Activated naive CD4-positive, alpha-beta T cell treated with Interleukin-2 at 50 U/mL for 16 hours (primary cell): Measurements from ENCODE around the gene OTUD4.
"Not testable (repeated sequence)": the region's sequence is repeated elsewhere in the genome, so short reads cannot be mapped to it uniquely, and the experiment has no call there.

Experiments
- DNase-seq: peaks from one replicate; pipeline ENCODE4 v3.0.0-alpha.2; 2020

Gene OTUD4

DNA sequence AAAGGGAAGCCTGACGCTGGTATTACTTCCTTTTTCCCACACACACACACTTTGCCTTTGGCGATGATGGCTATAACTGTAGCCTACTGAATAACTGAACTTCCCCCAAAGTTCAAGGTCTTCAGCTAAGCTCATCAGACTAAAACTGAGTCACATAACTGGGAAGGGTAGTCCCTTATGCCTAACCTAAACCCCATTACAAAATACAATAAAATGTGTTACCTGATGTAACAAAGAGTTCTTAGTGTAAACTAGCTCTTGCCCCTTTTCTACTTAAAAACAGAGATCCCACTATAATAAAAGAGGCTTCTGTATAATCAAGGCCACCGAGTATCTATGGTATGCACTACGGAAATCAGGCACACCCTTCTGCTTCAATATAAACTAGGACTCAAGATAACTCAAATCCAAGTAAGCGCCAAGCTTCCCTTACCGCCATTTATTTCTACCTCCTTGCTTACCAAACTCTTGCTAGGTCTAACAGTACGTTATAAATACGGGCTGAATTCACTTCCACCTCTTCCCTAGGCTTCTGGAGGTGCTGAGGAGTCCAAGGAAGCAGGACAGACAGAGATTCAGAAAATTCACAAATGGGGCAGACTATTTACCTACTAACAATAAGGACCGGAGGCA, 2.4 kb downstream of the OTUD4 start:
- DNase-seq = no peak

DNA sequence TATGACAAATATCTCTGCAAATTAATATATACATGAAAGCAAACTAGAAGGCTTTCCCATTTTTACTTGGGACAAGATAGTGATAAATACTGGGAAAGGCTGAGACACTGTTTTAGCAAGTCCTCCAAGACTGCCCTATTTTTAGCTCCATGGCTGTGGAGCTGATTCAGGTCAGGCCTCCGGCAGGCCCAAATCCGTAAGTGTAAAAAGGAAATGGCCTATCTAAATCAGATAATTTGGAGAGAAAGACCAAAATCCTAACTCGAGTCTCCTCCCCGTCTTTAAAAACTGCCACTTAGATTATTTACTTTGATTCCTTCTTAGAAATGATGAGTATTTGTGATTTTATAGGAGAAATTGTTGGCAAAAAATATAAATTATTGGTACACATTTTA, 2.9 kb downstream of the OTUD4 start:
- no peak for DNase-seq

DNA sequence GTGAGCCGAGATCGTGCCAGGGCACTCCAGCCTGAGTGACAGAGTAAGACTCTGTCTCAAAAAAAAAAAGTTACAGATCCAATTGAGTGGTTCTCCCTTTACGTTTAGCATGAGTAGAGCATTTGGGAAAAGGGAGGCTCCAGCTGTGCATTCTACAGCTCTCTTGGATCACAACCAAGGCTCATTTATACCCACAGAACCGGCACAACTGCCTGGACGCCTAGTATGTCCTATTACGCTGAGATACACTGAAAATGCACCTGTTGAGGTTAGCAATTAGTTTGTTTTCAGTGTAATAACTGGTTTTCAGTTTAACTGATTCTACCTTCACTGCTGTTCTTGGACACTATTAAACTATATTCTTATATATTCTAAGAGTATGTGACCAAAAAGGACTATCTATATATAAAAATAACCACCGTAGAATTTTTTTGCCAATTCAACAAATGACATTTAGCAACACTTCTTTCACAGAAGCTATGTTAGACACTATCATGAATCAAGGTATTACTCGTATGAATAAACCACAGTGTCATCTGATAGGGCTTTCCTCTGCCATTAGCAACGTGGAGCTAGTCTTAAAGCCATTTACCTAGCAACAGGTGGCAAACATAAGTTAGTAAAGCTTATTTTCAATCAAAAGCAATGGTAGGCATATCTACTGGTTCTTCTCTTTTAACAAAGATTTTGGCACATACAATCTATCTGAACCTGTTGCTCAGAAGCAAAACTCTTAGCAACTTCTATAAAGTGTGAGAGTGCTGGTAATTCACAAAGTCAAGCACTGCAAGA, 3.6 kb downstream of the OTUD4 start:
- no peak for DNase-seq

DNA sequence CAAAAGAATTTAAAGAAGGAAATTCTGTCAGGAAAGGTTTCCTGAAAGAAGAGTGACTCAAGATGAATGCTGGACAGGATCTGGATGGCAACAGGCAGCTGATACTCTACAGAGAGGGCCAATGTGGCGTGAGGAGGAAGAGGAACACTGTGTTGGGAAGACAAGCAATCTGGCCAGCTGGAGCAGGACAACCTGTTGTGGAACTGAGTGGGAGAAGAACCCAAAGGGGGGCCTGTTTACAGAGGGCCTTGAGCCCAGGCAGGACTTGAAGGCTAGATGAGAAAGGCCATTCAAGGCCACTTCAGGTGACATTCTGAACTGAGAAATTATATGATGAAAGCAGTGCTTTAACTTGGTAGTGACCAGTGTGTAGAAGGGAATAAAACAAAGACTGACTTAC, 8.5 kb downstream of the OTUD4 start:
- DNase-seq = no peak

DNA sequence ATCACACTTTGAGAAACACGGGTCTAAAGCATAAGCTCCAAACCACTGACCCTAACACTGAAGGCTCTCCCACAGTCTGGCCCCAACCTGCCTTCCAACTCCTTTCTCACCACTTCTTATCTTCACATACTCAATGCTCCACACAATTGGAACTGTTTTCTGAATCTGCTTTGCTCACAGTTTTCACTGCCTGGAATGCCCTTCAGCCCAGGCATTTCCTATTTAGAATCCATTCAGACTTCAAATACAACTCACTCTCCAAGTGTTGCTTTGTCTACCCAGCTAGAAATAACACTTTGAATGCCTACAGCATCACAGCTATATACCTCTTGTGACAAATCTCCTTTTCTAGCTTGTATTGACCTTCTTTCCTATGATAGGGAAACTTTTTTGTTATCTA, 10.2 kb downstream of the OTUD4 start:
- DNase-seq = no peak

DNA sequence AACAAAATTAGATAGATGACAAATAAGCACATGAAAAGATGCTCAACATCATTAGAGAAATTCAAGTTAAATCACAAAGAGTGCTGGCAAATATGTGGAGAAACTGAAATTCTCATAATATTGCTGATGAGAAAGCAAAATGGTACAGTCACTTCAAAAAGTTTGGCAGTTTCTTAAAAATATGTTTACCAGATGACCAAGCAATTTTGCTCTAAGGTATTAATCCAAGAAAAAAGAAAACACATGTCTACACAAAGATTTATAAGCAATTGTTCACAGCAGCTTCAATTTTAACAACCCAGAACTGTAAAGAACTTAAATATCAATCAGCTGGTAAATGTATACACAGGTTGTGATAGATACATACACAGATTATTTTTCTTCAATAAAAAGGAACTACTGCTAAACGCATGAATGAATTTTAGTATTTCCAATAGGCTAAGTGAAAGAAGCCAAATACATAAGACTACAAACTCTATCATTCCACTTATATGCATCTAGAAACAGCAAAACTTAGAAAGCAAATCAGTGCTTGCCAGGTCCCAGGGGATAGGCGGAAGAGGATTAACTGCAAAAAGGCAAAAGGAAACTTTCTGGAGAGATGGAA, 11.7 kb downstream of the OTUD4 start:
- DNase-seq = no peak

DNA sequence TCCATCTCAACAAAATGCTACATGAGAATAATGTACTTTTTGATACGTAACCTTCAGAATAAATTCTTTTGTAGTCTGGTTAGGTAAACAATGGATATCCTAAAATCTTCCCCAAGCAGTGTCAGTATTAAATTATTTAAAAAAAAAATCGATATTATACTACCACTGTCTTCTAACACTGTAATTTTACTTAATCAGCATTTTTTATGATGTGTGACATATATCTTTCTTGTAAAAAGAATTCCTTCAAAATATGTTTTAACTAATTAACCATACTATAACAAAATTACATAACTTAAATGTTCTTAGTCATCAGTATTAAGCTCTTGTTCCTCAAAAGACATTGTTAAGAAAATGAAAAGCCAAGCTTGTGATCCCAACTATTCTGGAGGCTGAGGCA, 12.5 kb downstream of the OTUD4 start:
- no peak for DNase-seq

DNA sequence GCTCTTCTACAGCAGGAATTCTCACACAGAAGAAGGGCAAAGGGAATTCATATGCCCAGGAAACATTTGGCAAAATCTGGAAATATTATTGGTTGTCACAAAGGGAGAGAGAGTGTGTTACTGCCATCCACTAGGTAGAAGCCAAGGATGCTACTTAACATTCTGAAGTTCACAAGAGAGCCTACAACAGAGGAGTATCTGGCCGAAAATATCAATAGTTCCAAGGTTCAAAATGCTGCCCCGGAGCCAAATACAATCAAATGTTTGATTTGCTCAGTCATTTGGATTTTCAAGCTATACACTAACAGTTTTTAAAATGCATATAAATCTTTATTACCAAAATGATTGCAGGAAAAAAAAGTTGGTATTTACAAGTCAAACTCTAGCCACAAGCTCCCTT, 18.8 kb downstream of the OTUD4 start:
- no peak for DNase-seq

DNA sequence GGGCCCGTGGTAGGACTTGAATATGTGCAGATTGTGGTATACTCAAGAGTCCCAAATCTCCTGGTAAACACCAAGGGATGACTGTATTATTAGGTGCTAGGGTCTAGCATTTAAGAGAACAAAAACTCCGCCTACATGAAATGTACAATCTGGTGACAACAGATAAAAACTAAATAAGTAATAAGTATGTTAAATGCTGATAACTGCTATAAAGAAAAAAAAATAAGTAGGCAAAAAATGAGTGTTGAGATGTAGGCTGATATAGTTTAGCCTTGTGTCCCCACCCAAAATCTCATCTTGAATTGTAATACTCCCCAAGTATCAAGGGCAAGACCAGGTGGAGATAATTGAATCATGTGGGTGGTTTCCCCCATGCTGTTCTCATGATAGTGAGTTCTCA, 23.4 kb downstream of the OTUD4 start:
- DNase-seq = no peak

DNA sequence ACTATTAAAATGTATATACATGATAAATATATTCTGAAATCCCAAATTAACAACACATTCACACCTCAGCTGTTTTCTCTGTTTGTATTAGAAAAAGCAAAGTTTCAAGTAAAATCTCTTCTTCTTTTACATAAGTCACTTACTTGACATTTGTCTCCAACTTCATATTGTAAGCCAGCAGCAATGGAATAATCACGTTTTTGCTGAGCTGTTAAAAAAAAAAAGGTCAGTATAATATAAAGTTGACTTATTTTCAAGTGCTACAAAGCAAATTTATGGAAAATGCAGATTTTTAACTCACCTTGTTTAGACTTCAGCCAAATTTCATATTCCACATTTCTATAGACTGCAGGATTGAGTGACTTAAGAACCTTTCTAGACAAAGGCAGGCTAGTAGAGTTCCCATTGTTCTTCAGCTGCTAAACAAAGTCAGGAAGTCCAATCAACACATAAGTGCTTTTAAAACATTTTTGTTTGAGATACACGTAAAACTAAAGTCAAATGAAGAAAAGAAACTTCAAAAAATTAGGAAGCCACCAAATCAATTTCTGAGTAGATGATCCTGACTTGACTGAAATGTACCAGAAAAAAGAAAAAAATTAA, 25.0 kb downstream of the OTUD4 start:
- no peak for DNase-seq

DNA sequence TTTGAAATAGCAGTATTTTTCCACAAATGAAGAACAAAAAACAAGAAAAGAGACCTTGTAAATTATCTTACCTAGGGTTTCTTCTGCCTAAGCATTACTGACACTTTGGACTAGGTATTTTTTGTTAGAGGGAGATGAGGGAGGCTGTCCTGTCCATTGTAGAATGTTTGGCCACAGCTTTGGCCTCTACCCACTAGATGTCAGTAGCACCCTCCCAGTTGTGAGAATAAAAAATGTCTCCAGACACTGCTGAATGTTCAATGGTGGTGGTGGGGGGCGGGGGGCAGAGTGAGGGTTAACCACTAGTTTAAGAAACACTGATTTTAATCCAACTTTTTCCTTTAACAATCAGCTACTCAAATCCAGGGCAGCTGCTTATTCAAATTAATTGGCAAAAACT, 25.8 kb downstream of the OTUD4 start:
- no peak for DNase-seq

DNA sequence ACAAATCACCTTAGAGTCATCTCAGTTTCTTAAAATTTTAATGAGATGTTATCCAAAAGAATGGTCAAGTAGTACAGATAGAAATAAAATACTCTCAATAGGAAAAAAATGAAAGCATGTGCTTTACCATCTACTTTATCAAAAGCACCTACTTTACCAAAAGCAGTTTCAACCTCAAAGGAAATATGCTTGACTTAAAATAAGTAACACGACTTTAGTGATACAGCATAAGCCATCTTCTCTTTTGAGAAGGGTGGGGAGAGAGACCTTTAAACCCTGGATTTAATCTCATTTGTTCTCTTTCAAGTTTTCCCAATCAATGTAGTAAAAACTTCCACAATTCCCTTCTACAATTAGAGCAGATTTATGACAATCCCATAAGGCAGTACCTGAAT, 26.5 kb downstream of the OTUD4 start:
- no peak for DNase-seq

DNA sequence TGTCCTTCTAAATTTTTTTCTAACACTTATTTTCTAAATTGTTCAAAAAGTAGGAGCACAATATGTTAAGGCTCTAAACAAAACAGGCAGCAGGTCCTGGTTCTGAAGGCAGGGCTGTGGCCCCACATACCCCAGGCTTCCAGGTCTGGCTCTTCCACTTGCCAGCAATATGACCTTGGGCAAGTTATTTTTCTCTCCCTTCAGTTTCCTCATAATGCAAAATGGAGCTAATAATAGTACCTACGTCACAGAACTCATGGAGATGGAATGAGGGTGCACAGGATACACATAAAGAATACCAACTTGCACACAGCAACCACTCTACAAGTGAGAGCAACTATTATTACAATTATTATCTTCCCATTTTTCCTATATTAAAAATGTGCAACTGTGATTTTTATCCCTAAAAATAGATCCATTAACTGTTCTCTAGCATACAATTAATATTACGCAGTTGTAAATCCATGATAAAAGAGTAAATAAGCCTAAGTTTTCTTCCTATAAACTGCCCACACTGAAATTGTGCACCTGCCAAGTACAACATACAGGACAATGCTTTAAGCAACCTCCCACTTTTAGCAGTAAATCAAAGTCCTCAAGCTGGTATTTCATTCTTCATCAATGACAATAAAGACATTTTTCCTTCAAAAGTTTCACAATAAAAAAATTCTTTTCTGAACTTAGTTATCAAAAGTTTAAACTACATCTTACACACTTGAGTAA, 27.0 kb downstream of the OTUD4 start:
- no peak for DNase-seq

DNA sequence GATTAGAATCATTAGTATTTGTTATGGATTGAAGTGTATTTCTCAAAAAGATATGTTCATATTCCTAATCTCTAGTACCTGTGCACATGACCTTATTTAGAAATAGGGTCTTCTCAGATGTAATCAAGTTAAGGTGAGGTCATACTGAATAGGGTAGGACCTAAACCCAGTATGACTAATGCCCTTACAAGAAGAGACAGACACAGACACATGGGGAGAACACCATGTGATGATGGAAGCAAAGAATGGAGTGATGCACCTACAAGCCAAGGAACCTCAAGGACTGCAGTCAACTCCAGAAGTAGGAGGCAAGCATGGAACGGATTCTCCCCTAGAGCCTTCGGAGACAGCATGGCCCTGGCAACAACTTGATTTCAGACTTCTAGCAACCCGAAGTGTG, 31.4 kb downstream of the OTUD4 start:
- DNase-seq = no peak

DNA sequence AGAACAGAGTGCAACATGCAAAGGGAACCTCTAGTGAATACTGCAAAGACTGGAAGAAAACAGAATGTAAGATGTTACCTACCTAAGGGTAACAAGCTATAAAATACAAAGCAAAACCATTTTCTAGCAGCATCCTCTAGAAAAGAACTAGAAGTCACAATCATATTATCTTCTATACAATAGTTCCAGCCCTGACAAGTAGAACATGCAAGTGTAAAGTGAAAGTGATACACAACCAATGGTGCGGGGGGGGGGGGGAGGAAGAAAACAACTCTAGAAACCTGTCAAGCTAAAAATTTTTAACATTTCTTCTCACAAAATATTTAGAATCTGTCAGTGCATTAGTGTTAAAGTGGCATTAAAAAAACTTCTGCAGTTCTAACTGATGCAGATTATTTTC, 44.2 kb downstream of the OTUD4 start:
- not testable (repeated sequence) for DNase-seq

DNA sequence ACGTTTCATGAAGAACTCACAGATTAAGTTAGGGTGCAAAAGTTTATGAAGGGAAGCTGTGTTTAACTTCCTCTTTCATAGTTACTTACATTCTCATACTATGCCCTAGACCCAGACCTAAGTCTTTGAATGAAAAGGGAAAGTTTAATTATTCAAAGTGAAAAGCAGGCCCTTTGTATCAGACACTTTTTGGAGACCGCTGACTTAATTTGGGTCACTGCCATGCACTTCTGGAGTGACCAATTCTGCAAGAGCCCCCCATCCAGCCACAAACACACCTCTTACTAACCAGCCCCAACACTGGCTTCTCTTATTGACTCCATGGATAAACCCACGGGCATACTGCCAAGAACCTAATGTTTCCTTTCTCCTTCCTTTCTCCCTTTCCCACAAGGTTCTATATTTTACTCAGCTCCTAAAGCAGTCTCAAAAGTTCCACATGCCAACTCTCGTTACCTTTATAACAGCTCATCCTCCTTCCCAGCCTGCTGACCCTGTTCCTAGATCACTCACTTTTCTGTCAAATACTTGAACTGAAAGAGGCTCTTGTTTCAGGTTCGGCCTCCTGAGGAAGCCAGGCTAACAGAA, 47.8 kb downstream of the OTUD4 start:
- DNase-seq = no peak

DNA sequence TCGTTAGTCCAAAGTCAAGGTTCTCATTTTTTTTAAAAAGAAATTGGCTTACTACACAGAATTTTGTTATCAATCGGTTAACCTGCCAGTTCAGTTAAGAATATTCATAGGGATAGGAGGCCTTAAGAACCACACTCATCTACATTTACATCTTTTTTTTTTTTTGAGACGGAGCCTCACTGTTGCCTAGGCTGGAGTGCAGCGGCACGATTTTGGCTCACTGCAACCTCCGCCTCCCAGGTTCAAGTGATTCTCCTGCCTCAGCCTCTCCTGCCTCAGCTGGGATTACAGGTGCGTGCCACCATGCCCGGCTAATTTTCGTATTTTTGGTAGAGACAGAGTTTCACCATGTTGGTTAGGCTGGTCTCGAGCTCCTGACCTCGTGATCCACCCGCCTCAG, 48.5 kb downstream of the OTUD4 start:
- DNase-seq = no peak

DNA sequence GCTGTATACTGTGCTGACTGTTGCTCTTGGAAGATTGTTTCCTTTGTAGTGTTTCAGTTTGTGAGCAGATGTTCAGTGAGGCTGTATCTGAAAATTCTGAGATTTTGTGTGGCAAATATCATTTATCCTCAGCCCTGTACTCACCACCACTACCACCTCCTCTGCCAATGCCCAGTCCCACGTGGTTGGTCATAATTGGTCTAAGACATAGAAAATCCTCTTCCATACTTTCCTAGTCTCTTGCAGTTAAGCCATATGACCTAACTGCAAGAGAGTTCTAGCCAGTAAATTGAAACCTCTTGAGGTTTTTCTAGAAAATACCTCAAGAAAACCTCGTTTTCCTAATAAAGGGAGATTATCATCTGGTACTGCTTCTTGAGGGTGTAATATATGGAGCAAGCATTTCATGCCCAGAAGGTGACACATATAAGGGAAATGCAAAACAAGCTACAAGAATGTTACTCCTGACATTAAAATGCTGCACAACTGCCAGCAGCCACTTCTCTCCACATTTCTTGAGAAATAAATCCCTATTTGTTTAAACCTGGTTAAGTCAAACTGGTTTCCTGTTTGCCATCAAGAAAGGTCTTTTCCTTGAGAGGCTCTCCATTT, 49.5 kb downstream of the OTUD4 start:
- no peak for DNase-seq

DNA sequence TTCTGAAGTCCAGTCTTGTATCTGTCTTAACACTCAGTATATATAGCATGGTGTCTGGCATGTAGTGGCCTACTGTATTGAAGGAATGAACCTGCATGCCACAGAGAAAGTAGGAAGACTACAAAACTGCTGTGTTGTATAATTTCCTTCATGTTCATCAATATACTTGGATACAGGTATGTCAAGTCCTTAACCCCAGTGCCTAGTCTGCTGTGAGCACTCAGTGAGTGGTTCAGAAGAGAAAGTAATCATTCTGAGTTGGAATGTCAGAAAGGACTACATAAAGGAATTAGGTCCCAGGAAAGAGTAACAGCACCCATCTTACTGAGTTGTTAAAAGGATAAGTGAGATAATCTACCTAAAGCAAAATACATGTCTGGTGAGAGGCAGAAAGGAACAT, 50.3 kb downstream of the OTUD4 start:
- DNase-seq = no peak

DNA sequence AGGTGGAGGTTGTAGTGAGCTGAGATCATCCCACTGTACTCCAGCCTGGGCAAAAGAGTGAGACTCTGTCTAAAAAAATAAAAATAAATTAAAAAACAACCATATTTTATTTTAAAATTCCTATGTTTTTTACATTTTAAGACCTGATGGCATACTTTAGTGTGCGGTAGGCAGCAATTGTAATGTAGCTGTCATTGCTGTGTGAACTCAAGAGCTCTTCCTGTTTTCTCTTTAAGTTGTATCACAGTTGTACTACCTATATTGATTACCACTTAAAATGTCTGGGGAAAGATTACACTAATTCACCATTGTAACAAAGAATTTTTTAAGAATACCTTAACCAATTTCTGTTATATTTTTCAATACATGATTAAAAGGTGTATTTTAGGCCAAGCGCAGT, 55.0 kb downstream of the OTUD4 start:
- DNase-seq = no peak

DNA sequence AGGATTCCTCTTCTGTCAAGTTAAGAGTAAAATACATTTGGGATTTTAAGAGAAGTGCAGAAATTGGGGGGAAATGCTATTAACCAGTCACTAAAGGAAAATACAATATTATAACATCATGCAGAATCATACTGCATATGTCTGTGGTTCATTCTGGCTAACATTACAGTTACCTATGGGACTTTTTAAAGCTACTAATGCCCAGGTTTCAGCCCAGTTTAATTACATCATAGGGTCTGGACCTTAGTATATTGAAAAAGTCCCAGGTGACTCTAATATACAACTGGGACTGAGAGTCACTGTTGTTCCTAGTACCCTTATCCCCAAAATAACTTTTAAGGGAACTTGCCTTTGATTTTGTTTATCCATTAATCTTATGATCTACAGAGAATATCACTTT, 72.3 kb downstream of the OTUD4 start:
- no peak for DNase-seq

DNA sequence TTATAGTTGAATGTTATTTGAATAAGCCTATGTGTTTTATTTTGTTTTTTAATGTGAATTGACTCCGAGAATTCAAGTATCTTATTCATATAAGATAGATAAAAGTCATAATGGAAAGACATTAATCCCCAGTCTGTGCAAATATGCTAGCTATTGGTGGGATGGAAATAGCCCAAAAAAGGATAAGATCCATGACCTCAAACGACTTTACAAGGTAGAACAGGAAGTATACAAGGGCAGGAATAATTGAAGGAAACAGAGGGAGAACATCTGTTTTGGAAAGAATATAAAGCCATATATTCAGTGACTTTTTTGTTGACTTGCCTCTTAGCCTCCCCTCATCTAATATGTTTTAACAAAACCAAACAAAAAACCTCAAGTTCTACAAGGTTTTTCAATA, 73.3 kb downstream of the OTUD4 start:
- no peak for DNase-seq

DNA sequence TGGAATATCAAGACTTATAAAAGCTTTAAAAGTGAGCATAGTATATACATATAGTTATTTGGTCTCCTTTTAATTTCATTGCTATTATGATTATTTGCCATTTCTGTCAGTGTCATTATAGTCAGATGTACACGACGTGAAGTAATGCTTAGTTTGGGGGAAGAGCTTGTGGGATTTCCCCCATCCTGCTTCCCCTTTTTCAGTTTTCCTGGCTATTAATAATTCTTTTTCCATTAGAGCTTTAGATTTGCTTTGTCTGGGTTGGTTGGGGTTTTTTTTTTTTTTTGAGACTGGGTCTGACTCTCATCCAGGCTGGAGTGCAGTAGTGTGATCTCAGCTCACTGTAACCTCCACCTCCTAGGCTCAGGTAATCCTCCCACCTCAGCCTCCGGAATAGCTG, 76.9 kb downstream of the OTUD4 start:
- no peak for DNase-seq
